Hepatocyte (in vitro differentiated cells): ENCODE data around the gene GPR75.

Experiments used
- CTCF ChIP-seq: fragments of 200-600 bp; sonication (generic); IDR thresholded peaks from 2 replicates; pipeline ENCODE4 v1.5.1; 2016; ENCODE audit warnings: antibody characterized with exemption, mild to moderate bottlenecking; ENCODE audit not compliant: poor library complexity
- EZH2 ChIP-seq: fragments of 200-600 bp; sonication (generic); IDR thresholded peaks from 2 replicates; pipeline ENCODE4 v1.6.1; 2016; ENCODE audit warnings: antibody characterized with exemption, mild to moderate bottlenecking, borderline replicate concordance
- EZH2phosphoT487 ChIP-seq: fragments of 200-600 bp; sonication (generic); IDR thresholded peaks from one replicate; pipeline ENCODE4 v1.6.1; 2018; ENCODE audit warnings: antibody characterized with exemption, mild to moderate bottlenecking, low read depth, moderate library complexity; ENCODE audit not compliant: unreplicated experiment, severe bottlenecking

- TF ChIP-seq CTCF (no peak), EZH2phosphoT487 (no peak), EZH2 (no peak)
These were observed 48.2 kb downstream of the GPR75 start for GRCh38 chr2:53811601-53812000.
